ENCODE measurements around the gene FTO.
"Not testable (repeated sequence)": the region's sequence is repeated elsewhere in the genome, so short reads cannot be mapped to it uniquely, and the experiment has no call there.

Gene FTO

GRCh38 chr16:53821957-53822625 lies 118.1 kb downstream of the FTO start:
- DNase-seq (ENCODE audit: low read depth in 2 of 2), result no peak

GRCh38 chr16:53822936-53823529 lies 119.1 kb downstream of the FTO start:
- DNase-seq (ENCODE audit: low read depth in 2 of 2), result no peak

- no peak for DNase-seq (ENCODE audit: low read depth in 2 of 2)
These were observed 122.7 kb downstream of the FTO start for GRCh38 chr16:53826658-53827057.

DNA sequence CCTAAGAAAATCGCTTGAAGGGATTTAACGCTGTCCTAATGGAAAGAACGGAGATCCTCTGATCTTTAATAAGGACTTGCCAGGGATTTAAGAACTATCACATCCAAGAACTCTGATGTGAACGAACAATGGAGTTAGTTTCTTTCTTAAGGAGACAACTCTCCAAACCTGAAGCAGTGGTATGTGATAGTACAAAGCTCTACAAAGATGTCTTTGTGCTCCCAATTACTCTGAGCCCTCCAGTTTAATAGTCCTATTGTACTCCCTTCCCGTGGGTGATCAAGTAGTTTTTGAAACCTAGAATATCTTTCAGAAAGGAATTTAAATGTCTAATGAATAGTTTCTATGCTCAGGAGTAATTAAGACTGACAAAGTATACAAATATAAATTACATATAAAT lies 123.8 kb downstream of the FTO start:
- DNase-seq (ENCODE audit: low read depth in 2 of 2), result no peak

DNA sequence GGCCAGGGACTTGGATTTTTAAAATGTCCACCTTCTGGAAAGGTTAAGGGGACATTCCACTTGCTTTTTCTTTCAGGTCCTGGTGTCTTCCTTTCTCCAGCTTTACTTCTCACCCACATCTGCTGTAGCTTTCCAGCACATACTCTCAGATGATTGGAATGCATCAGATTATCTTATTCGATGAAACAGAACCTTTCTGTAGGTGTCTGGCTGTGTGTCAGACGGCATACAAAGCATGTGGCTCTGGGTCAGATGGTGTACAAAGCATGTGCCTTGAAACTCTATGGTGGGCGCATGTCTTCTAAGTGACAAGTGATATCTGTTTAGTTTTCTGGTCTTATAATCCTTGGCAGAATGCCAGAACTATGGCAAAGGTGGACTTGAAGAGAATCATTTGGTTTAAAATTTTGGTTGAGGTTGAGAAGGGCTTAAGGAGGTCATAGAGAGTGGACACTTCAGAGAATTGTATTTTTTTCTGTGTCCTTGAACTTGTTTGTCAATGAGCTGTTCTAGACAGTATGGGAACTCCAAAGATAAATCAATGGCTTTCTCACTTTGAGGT lies 125.3 kb downstream of the FTO start:
- no peak for DNase-seq (ENCODE audit: low read depth in 2 of 2)

DNA sequence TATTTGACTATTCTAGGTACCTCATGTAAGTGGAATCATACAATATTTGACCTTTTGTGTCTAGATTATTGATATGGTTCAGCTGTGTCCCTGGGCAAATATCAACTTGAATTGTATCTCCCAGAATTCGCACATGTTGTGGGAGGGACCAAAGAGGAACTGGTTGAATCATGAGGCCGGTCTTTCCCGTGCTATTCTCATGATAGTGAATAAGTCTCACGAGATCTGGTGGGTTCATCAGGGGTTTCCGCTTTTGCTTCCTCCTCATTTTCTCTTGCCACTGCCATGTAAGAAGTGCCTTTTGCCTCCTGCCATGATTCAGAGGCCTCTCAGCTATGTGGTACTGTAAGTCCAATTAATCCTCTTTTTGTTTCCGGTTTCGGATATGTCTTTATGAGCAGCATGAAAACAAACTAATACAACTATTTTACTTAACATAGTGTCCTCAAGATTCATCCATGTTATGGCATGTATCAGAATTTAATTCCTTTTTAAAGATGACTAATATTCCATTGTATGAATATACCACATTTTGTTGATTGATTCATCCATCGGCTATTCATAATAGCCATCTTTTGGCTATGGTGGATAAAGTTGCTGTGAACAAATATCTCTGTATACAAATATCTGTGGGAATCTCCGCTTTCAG lies 129.1 kb downstream of the FTO start:
- DNase-seq (ENCODE audit: low read depth in 2 of 2), result no peak

- DNase-seq (ENCODE audit: low read depth in 2 of 2), result no peak
These were observed 132.2 kb downstream of the FTO start for GRCh38 chr16:53836142-53836541.

DNA sequence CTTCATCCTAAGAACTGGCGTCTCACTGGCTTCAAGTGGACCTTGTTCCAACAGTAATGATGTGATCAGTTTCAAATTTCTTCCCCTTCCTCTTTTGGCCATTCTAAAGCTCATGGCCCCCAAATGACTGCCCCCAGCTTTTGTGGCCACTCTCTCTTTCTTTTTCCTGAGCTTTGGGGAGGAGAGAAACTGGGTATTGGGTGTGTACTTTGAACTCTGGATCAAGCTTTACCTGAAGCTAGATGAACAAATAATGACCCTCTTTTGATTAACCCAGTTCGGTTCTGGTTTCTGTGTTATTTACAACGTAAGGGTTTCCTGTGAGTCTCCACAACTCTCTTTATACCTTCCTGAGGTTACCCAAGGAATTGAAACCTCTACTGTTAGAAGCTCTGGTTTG lies 132.7 kb downstream of the FTO start:
- no peak for DNase-seq (ENCODE audit: low read depth in 2 of 2)

DNA sequence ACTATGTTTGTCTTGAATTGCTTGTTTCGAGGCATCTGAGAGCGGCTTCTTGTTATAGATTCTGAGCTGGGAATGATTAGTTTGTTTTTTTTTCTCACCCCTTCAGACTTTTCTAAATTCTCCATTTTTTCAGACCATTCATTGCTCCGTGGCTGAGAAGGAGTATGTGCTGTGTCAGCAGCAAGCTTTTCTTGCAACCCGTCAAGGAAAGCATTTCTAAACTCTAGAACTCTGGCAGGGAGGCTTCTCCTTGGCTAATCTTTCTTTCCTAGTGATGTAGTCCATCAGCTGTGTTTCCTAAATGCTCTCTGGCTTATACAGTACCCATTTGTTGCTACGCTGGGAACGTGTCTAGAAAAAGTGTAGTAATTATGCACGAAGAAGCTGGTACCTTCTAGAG lies 133.5 kb downstream of the FTO start:
- DNase-seq (ENCODE audit: low read depth in 2 of 2), result no peak

DNA sequence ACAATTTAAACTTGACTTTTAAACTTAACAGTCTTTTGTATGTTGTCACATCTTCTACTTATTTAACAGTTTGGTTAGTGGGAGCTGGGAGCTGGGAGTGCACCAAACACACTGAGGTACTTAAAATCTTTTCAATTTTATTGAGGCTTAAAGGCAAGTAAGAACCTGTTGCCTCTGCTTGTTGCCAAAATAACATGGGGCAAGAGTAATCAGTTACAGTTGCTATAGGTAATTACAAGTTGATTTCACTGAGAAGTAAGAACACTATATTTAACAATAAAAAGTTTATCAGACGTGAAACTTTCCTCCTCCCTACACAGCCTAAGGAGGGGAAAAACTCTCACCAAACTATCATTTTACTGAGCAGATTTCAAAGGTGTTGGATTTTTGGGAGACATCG lies 135.2 kb downstream of the FTO start:
- DNase-seq (ENCODE audit: low read depth in 2 of 2), result no peak

DNA sequence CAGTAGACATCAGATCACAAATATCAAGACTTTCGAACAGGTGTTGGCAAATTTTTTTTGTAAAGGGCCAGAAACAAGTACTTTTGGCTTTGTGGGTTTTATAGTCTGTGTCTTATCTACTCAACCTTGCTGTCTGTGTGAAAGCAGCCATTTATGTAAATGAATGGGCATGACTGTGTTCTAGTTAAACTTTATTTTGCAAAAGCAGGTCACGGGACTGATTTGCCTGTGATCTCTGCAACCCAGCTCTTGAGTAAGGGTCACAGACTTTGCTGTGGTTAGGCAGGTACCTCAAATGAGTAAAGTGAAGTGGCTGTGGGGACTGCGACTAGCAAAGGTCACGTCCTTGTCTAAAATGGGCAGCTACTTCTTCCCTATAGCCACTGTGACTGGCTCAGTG lies 136.5 kb downstream of the FTO start:
- no peak for DNase-seq (ENCODE audit: low read depth in 2 of 2)

- no peak for DNase-seq (ENCODE audit: low read depth in 2 of 2)
These were observed 137.9 kb downstream of the FTO start for GRCh38 chr16:53841884-53842283.

- DNase-seq (ENCODE audit: low read depth in 2 of 2), result no peak
These were observed 139.1 kb downstream of the FTO start for GRCh38 chr16:53843084-53843483.

- no peak for DNase-seq (ENCODE audit: low read depth in 2 of 2)
These were observed 140.8 kb downstream of the FTO start for GRCh38 chr16:53844804-53845203.

DNA sequence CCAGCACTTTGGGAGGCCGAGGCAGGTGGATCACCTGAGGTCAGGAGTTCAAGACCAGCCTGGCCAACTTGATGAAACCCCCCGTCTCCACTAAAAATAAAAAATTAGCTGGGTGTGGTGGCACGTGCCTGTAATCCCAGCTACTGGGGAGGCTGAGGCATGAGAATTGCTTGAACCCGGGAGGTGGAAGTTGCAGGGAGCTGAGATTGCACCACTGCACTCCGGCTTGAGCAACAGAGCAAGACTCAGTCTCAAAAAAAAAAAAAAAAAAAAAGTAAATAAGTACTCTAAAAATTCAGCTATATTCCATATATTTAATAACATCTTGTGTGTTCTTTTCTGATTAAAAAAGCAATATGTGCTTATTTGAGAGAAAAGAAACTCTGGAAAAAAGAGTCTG lies 142.6 kb downstream of the FTO start:
- not testable (repeated sequence) for DNase-seq (ENCODE audit: low read depth in 2 of 2)

GRCh38 chr16:53846971-53847370 lies 143.0 kb downstream of the FTO start:
- no peak for DNase-seq (ENCODE audit: low read depth in 2 of 2)

DNA sequence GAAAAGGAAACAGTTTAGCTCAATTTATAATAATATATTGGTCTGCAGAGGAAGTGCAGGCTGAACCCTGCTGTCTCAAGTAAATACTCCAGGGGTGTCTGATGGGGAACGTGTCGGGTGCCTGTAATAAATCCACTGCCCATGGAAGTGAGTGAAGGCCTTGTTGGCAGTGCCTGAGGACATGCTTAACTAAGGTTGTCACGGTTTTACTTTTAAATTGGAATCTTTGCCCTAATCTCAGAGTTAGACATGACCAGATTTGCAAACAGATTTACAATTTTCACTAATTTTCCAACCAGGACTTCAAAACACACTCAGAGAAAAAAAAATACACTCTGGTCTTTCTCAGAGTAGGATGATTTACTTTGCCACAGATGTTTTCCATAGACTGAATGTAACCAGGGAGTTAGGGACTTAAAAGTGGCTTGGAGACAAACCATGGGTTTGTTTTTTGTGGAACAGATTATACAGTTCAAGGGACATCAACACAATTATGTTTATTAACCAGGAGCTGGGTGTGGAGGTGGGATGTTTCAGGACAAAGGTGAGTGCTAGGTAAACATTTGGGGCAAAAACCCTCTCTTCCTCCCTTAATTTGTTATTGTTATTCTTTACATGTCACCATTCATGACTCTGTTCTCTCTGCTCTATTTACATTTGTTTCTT lies 144.5 kb downstream of the FTO start:
- no peak for DNase-seq (ENCODE audit: low read depth in 2 of 2)

GRCh38 chr16:53848950-53849349 lies 145.0 kb downstream of the FTO start:
- no peak for DNase-seq (ENCODE audit: low read depth in 2 of 2)

GRCh38 chr16:53849585-53849984 lies 145.6 kb downstream of the FTO start:
- no peak for DNase-seq (ENCODE audit: low read depth in 2 of 2)

DNA sequence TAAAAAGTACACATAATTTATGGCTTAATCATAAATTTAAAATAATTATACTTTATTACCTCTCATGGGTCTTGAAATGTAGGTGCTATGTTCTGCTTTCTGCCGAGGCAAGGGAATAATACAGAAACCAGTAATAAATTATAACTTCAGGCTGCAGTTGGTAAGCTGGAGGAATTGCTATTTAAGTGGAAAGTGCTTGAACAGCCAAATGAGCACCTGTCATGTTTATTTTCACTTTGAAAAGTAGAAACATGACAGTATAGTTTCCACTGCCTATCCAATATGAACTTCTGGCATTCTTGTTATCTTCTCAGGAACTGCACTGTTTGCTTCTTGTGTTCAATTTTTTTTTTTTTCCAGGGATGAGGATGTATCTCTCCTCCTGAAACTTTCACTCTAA lies 146.0 kb downstream of the FTO start:
- no peak for DNase-seq (ENCODE audit: low read depth in 2 of 2)

DNA sequence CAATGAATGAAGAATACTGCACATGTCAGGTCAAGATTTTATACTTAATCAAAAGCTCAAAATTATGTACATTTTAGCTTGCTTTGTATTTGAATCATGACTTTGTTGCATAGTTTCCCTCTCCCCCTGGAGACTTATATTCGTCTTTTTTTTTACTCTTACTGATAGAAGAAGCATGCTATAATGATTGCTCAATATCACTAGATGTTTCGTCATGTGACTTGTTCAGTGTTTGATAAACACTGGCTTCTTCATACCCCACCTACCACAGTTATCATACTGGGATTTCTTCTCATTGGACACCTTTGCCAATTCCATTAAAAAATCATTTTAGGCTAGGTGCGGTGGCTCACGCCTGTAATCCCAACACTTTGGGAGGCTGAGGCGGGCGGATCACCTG lies 148.7 kb downstream of the FTO start:
- no peak for DNase-seq (ENCODE audit: low read depth in 2 of 2)

- no peak for DNase-seq (ENCODE audit: low read depth in 2 of 2)
These were observed 151.1 kb downstream of the FTO start for GRCh38 chr16:53855056-53855455.

DNA sequence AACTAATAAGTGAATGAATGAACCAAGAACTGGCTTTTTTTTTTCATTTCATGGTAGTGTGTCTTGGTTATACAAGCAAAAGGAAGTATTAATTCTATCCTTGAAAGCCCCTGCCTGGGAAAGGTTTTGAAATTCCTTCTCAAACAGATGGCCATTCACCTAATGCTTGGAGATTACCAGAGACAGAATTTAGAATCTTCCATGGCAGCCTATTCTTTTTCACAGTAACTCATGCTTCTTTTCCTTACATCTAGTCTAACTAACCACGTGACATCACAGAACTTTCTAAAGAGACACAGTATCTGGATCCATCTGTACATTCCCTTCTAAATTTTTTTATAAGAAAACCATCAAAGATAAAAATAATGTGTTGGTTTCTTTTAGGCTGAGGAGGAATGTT lies 151.6 kb downstream of the FTO start:
- no peak for DNase-seq (ENCODE audit: low read depth in 2 of 2)
